Liver (tissue), 9 donors: Measurements from ENCODE around the gene XPR1. TPM values are rescaled to one million over a fixed set of nuclear protein-coding genes. Genes with fewer than 3 reads are reported as not detected.

Experiments
- DNase-seq: peaks from one replicate; pipeline ENCODE4 v3.0.0-alpha.2; 2017; ENCODE audit warnings: low spot score
- H3K27ac ChIP-seq, 2 donors: one replicate each; pipeline ENCODE4 v1.7.0; 2013; ENCODE audit warnings: inconsistent platforms in 2 of 2, low read length in 2 of 2, control low read depth in 1 of 2, low read depth in 1 of 2, mild to moderate bottlenecking in 1 of 2
- H3K27me3 ChIP-seq, 4 donors: one replicate each; pipeline versions ENCODE4 v1.6.1 to v1.7.0; 2013; ENCODE audit warnings: low read length in 3 of 4, inconsistent platforms in 1 of 4, mild to moderate bottlenecking in 1 of 4, moderate library complexity in 1 of 4; ENCODE audit not compliant: control insufficient read depth in 4 of 4, insufficient read depth in 4 of 4
- H3K36me3 ChIP-seq, 4 donors: one replicate each; pipeline versions ENCODE4 v1.6.1 to v1.7.0; 2013; ENCODE audit warnings: low read length in 3 of 4, mild to moderate bottlenecking in 3 of 4, low read depth in 1 of 4, moderate library complexity in 1 of 4; ENCODE audit not compliant: control insufficient read depth in 4 of 4, insufficient read depth in 3 of 4
- H3K4me1 ChIP-seq, 4 donors: one replicate each; pipeline versions ENCODE4 v1.6.1 to v1.7.0; 2013; ENCODE audit warnings: low read length in 3 of 4, mild to moderate bottlenecking in 3 of 4, moderate library complexity in 1 of 4; ENCODE audit not compliant: control insufficient read depth in 4 of 4, insufficient read depth in 4 of 4
- H3K4me3 ChIP-seq, 3 donors: one replicate each; pipeline versions ENCODE4 v1.6.1 to v1.7.0; 2013; ENCODE audit warnings: low read length in 3 of 3, control low read depth in 1 of 3, low read depth in 1 of 3, mild to moderate bottlenecking in 1 of 3
- H3K9ac ChIP-seq, 2 donors: one replicate each; pipeline ENCODE4 v1.7.0; 2013; ENCODE audit warnings: low read length in 2 of 2, mild to moderate bottlenecking in 2 of 2, moderate library complexity in 2 of 2, control low read depth in 1 of 2, low read depth in 1 of 2
- H3K9me3 ChIP-seq, 4 donors: one replicate each; pipeline versions ENCODE4 v1.6.1 to v1.7.0; 2013; ENCODE audit warnings: low read length in 3 of 4; ENCODE audit not compliant: control insufficient read depth in 4 of 4
- EGR1 ChIP-seq, 2 donors: IDR thresholded peaks; 2 replicates each; pipeline ENCODE4 v1.6.1; 2016 to 2018; ENCODE audit warnings: antibody characterized with exemption in 2 of 2, low read depth in 2 of 2
- FOXA2 ChIP-seq: IDR thresholded peaks from 2 replicates; pipeline ENCODE4 v1.6.1; 2016; ENCODE audit warnings: antibody characterized with exemption
- GABPA ChIP-seq, 2 donors: IDR thresholded peaks in 1 of 2; conservative IDR thresholded peaks in 1 of 2; 2 replicates each; pipeline ENCODE4 v1.6.1; 2016; ENCODE audit warnings: antibody characterized with exemption in 2 of 2, mild to moderate bottlenecking in 1 of 2, moderate library complexity in 1 of 2
- HNF4G ChIP-seq: IDR thresholded peaks from 2 replicates; pipeline ENCODE4 v1.6.1; 2016; ENCODE audit warnings: antibody characterized with exemption
- NR2F2 ChIP-seq: IDR thresholded peaks from 2 replicates; pipeline ENCODE4 v1.6.1; 2016; ENCODE audit warnings: antibody characterized with exemption
- RXRA ChIP-seq, 2 donors: IDR thresholded peaks; 2 replicates each; pipeline ENCODE4 v1.6.1; 2017 to 2018; ENCODE audit warnings: antibody characterized with exemption in 2 of 2, mild to moderate bottlenecking in 1 of 2
- SP1 ChIP-seq: IDR thresholded peaks from 2 replicates; pipeline ENCODE4 v1.6.1; 2018; ENCODE audit warnings: antibody characterized with exemption, mild to moderate bottlenecking
- TAF1 ChIP-seq: conservative IDR thresholded peaks from 2 replicates; pipeline ENCODE4 v1.6.1; 2016; ENCODE audit warnings: antibody characterized with exemption, mild to moderate bottlenecking
- WGBS: extraction: QIAGEN DNeasy Blood & Tissue Kit; methylation state at CpG from one replicate; pipeline ENCODE4 v1.1.7; 2013; 5-methylcytosine and 5-hydroxymethylcytosine counted together
- polyA plus RNA-seq, 2 donors: library from polyadenylated mRNA; stranded (reverse) in 1 of 2; unstranded in 1 of 2; fragments of 200-250 nt in 1 of 2; fragments of >200 nt in 1 of 2; fragmentation: Nextera tagmentation in 1 of 2; extraction: Ambion mirVana in 1 of 2; gene quantifications; one replicate each; pipeline versions ENCODE4 v1.2.1 to v1.2.3, GENCODE V29; 2013 to 2015
- total RNA-seq, 2 donors: library from RNA; depleted of rRNA; stranded (reverse); fragments of >200 nt; gene quantifications; one replicate each; pipeline ENCODE4 v1.2.3, GENCODE V29; 2014
- TF ChIP-seq, protein P1 (sequence below): fragments of 150-350 bp; IDR thresholded peaks from 2 replicates; pipeline ENCODE4 v1.5.1; 2017; ENCODE audit warnings: improper control_type of control experiment, low read depth, low read length; ENCODE audit not compliant: missing input control
- TF ChIP-seq, protein P2 (sequence below): IDR thresholded peaks from 2 replicates; pipeline ENCODE4 v1.6.1; 2016; ENCODE audit warnings: antibody characterized with exemption
- TF ChIP-seq, protein P3 (sequence below): IDR thresholded peaks from 2 replicates; pipeline ENCODE4 v1.6.1; 2016; ENCODE audit warnings: antibody characterized with exemption
- TF ChIP-seq, protein P4 (sequence below): IDR thresholded peaks from 2 replicates; pipeline ENCODE4 v1.6.1; 2016; ENCODE audit warnings: antibody characterized with exemption, mild to moderate bottlenecking
- TF ChIP-seq, protein P5 (sequence below): IDR thresholded peaks from 2 replicates; pipeline ENCODE4 v1.6.1; 2016; ENCODE audit warnings: antibody characterized with exemption
- donor health status: healthy.
- donor health status: healthy.
- donor health status: healthy.
- donor health status: healthy.
- donor health status: healthy.

The XPR1 gene
- total and polyA plus RNA-seq, 4 donors: 1.8 to 14.3 (median 5.9) TPM

DNA sequence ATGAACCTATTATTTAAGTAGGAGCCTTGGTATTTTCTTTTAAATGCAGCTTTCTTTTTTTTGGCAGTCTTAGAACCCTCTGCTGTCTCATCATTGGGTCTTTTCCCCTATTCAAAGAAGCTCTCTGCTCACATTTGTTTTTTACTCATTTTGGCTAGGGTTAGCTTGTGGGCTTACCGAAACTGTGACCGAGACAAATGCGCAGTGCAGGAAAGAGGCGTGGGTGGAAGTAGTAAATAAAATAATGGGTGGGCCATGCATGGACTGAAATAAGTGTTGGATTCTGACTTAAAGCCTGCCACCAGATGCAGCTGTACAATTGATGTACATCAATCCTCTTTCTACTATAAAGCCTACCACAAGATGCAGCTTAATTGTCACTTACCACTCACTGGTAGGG is 14.7 kb downstream of the XPR1 start:
- Histone ChIP-seq H3K4me3 (no peak overlapping the region), H3K27ac (no peak overlapping the region), H3K27me3 (no peaks in the 10 kb centered on the region), H3K9ac (no peak overlapping the region), H3K4me1 (peaks cover 0 to 3% (median under 1%) of the 10 kb centered on the region in 4 donors), H3K9me3 (no peaks in the 10 kb centered on the region), H3K36me3 (no peaks in the 10 kb centered on the region)
- WGBS: 96% methylated on average over 4 of the region's 4 CpGs
- TF ChIP-seq, protein P1, sequence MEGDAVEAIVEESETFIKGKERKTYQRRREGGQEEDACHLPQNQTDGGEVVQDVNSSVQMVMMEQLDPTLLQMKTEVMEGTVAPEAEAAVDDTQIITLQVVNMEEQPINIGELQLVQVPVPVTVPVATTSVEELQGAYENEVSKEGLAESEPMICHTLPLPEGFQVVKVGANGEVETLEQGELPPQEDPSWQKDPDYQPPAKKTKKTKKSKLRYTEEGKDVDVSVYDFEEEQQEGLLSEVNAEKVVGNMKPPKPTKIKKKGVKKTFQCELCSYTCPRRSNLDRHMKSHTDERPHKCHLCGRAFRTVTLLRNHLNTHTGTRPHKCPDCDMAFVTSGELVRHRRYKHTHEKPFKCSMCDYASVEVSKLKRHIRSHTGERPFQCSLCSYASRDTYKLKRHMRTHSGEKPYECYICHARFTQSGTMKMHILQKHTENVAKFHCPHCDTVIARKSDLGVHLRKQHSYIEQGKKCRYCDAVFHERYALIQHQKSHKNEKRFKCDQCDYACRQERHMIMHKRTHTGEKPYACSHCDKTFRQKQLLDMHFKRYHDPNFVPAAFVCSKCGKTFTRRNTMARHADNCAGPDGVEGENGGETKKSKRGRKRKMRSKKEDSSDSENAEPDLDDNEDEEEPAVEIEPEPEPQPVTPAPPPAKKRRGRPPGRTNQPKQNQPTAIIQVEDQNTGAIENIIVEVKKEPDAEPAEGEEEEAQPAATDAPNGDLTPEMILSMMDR: no peak
- TF ChIP-seq, protein P2, sequence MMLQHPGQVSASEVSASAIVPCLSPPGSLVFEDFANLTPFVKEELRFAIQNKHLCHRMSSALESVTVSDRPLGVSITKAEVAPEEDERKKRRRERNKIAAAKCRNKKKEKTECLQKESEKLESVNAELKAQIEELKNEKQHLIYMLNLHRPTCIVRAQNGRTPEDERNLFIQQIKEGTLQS: no peak
- TF ChIP-seq, protein P3, sequence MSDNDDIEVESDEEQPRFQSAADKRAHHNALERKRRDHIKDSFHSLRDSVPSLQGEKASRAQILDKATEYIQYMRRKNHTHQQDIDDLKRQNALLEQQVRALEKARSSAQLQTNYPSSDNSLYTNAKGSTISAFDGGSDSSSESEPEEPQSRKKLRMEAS: no peak
- TF ChIP-seq, protein P4, sequence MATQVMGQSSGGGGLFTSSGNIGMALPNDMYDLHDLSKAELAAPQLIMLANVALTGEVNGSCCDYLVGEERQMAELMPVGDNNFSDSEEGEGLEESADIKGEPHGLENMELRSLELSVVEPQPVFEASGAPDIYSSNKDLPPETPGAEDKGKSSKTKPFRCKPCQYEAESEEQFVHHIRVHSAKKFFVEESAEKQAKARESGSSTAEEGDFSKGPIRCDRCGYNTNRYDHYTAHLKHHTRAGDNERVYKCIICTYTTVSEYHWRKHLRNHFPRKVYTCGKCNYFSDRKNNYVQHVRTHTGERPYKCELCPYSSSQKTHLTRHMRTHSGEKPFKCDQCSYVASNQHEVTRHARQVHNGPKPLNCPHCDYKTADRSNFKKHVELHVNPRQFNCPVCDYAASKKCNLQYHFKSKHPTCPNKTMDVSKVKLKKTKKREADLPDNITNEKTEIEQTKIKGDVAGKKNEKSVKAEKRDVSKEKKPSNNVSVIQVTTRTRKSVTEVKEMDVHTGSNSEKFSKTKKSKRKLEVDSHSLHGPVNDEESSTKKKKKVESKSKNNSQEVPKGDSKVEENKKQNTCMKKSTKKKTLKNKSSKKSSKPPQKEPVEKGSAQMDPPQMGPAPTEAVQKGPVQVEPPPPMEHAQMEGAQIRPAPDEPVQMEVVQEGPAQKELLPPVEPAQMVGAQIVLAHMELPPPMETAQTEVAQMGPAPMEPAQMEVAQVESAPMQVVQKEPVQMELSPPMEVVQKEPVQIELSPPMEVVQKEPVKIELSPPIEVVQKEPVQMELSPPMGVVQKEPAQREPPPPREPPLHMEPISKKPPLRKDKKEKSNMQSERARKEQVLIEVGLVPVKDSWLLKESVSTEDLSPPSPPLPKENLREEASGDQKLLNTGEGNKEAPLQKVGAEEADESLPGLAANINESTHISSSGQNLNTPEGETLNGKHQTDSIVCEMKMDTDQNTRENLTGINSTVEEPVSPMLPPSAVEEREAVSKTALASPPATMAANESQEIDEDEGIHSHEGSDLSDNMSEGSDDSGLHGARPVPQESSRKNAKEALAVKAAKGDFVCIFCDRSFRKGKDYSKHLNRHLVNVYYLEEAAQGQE: no peak
- no peak for DNase-seq

DNA sequence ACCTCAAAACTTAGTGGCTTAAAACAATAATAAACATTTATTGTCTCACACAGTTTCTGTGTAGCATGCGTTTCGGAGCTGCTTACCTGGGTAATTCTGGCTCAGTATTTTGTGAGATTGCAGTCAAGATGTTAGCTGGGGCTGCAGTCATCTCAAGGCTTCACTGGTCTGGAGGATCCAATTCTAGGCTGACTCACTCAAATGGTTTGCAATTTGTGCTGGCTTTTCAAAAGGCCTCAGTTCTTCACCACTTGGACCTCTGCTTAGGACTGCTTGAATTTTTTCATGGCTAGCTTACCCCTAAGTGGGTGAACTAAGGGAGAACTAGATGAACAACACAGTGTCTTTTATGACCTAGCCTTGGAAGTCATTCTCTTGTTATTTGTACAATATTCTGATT is 21.0 kb downstream of the XPR1 start:
- Histone ChIP-seq H3K9ac (no peak overlapping the region), H3K4me3 (no peak overlapping the region), H3K9me3 (peaks cover 0 to 2% (median 0%) of the 10 kb centered on the region in 4 donors), H3K4me1 (no peaks in the 10 kb centered on the region), H3K36me3 (no peaks in the 10 kb centered on the region), H3K27me3 (no peaks in the 10 kb centered on the region), H3K27ac (no peak overlapping the region)
- TF ChIP-seq, protein P5, sequence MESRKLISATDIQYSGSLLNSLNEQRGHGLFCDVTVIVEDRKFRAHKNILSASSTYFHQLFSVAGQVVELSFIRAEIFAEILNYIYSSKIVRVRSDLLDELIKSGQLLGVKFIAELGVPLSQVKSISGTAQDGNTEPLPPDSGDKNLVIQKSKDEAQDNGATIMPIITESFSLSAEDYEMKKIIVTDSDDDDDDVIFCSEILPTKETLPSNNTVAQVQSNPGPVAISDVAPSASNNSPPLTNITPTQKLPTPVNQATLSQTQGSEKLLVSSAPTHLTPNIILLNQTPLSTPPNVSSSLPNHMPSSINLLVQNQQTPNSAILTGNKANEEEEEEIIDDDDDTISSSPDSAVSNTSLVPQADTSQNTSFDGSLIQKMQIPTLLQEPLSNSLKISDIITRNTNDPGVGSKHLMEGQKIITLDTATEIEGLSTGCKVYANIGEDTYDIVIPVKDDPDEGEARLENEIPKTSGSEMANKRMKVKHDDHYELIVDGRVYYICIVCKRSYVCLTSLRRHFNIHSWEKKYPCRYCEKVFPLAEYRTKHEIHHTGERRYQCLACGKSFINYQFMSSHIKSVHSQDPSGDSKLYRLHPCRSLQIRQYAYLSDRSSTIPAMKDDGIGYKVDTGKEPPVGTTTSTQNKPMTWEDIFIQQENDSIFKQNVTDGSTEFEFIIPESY: no peak
- TF ChIP-seq RXRA (IDR thresholded peaks at IDR 0.05): no peak
- TF ChIP-seq GABPA (IDR thresholded peaks at IDR 0.05 in 1 of 2, conservative IDR thresholded peaks at IDR 0.05 in 1 of 2): no peak
- TF ChIP-seq FOXA2: no peak
- TF ChIP-seq, protein P2: no peak
- no peak for TF ChIP-seq TAF1
- no peak for TF ChIP-seq EGR1 (IDR thresholded peaks at IDR 0.05; ENCODE audit: low read depth in 2 of 2)
- TF ChIP-seq HNF4G: no peak
- TF ChIP-seq, protein P1: no peak
- TF ChIP-seq NR2F2: no peak
- TF ChIP-seq SP1: no peak
- DNase-seq: no peak
- WGBS: 100% methylated on average over 2 of the region's 2 CpGs
